ENCODE data around the gene ZNF813. TPM values are rescaled to one million over a fixed set of nuclear protein-coding genes. Genes with fewer than 3 reads are reported as not detected.
"Not testable (repeated sequence)": the region's sequence is repeated elsewhere in the genome, so short reads cannot be mapped to it uniquely, and the experiment has no call there.

Gene ZNF813
- polyA plus RNA-seq: 1.5 to 2.5 TPM (median 2.1 TPM) in 3 replicates
- 0.97 TPM for polyA plus RNA-seq (2011; ENCODE audit: low read depth)
- 0.96 and 2.0 TPM in 2 replicates for polyA plus RNA-seq (2011; cell fraction: cytosol; rRNA removed)
- polyA plus RNA-seq (2011; cell fraction: nucleus; rRNA removed): 2.2 and 2.6 TPM in 2 replicates
- polyA plus RNA-seq (2012; ENCODE audit: low replicate concordance): 1.8 and 2.4 TPM in 2 replicates
- 1.9 to 5.9 TPM (median 2.7 TPM) in 3 replicates for polyA minus RNA-seq
- 1.9 TPM for polyA minus RNA-seq (2011; cell fraction: cytosol; rRNA and poly(A)+ RNA removed)
- polyA minus RNA-seq (2011; cell fraction: nucleus; rRNA and poly(A)+ RNA removed): 3.2 and 5.7 TPM in 2 replicates

GRCh38 chr19:53467485-53468262, at the start of gene ZNF813:
ZNF813 (plus strand) TSS chr19:53467733; CDS start chr19:53483823, 16,090 bp downstream.
- Histone ChIP-seq H3K36me3 (ENCODE audit: control insufficient read depth in 2 of 2, extremely low read depth in 1 of 2, insufficient read depth in 2 of 2, low read length in 2 of 2) (no peaks in the 10 kb centered on the region), H2AFZ (ENCODE audit: control insufficient read depth, low read length) (peak within 1 kb of the TSS; percentile 97), H3K27me3 (ENCODE audit: control insufficient read depth, extremely low read depth, insufficient read depth, low read length) (no peaks in the 10 kb centered on the region), H3K4me2 (ENCODE audit: control insufficient read depth, extremely low read depth, insufficient read depth, low read depth, low read length) (peak within 1 kb of the TSS; percentile 85), H3K9me3 (ENCODE audit: control insufficient read depth, low read depth, low read length) (peaks cover 3% of the 10 kb centered on the region), H3K27ac (ENCODE audit: control insufficient read depth, insufficient read depth, low read length) (peak within 1 kb of the TSS; percentile 66), H3K9ac (ENCODE audit: control insufficient read depth, extremely low read depth, insufficient read depth, low read length) (peak within 1 kb of the TSS; percentile 84), H4K20me1 (ENCODE audit: control insufficient read depth, extremely low read depth, insufficient read depth, low read length) (no peaks in the 10 kb centered on the region), H3K79me2 (ENCODE audit: control insufficient read depth, insufficient read depth, low read length) (no peaks in the 10 kb centered on the region), H3K4me1 (ENCODE audit: control insufficient read depth, extremely low read depth, insufficient read depth, low read length) (no peaks in the 10 kb centered on the region), H3K9me1 (ENCODE audit: control insufficient read depth, extremely low read depth, insufficient read depth, low read length) (no peaks in the 10 kb centered on the region), H3K4me3 (ENCODE audit: control insufficient read depth in 2 of 3, extremely low read depth in 1 of 3, insufficient read depth in 2 of 3, low read depth in 1 of 3, low read length in 3 of 3) (peak within 1 kb of the TSS; percentile 74 to 84 (median 81))
- TF ChIP-seq CTCF (optimal IDR thresholded peaks at IDR 0.05 in 1 of 3, IDR thresholded peaks at IDR 0.05 in 1 of 3, conservative IDR thresholded peaks at IDR 0.05 in 1 of 3; ENCODE audit: extremely low read depth in 1 of 3, insufficient read depth in 2 of 3, low read length in 3 of 3): no peak
- no peak for TF ChIP-seq EZH2 (IDR thresholded peaks at IDR 0.05; ENCODE audit: low read length)
- DNase-seq (ENCODE audit: low read depth, low spot score) (peak; percentile 35), FAIRE-seq (no peak)
- dilution Hi-C loops (cut with MboI; ENCODE audit: extremely low pct_ligation_motif_present, low sequenced_read_pairs): no loop called here

- H3K9me1 ChIP-seq (ENCODE audit: control insufficient read depth, extremely low read depth, insufficient read depth, low read length); H2AFZ ChIP-seq (ENCODE audit: control insufficient read depth, low read length); H3K4me2 ChIP-seq (ENCODE audit: control insufficient read depth, extremely low read depth, insufficient read depth, low read depth, low read length); H3K27ac ChIP-seq (ENCODE audit: control insufficient read depth, insufficient read depth, low read length); FAIRE-seq; H3K79me2 ChIP-seq (ENCODE audit: control insufficient read depth, insufficient read depth, low read length); H3K36me3 ChIP-seq (ENCODE audit: control insufficient read depth in 2 of 2, extremely low read depth in 1 of 2, insufficient read depth in 2 of 2, low read length in 2 of 2); H3K9me3 ChIP-seq (ENCODE audit: control insufficient read depth, low read depth, low read length); H3K4me1 ChIP-seq (ENCODE audit: control insufficient read depth, extremely low read depth, insufficient read depth, low read length); H3K4me3 ChIP-seq (ENCODE audit: control insufficient read depth in 2 of 3, extremely low read depth in 1 of 3, insufficient read depth in 2 of 3, low read depth in 1 of 3, low read length in 3 of 3); H3K9ac ChIP-seq (ENCODE audit: control insufficient read depth, extremely low read depth, insufficient read depth, low read length); DNase-seq (ENCODE audit: low read depth, low spot score); H4K20me1 ChIP-seq (ENCODE audit: control insufficient read depth, extremely low read depth, insufficient read depth, low read length); H3K27me3 ChIP-seq (ENCODE audit: control insufficient read depth, extremely low read depth, insufficient read depth, low read length); dilution Hi-C loops (cut with MboI; ENCODE audit: extremely low pct_ligation_motif_present, low sequenced_read_pairs): not testable (repeated sequence)
These were observed 46.8 kb upstream of the ZNF813 start for GRCh38 chr19:53420520-53421315.

Data from keratinocyte (primary cell).